Uterus (tissue), 4 donors: Measurements from ENCODE around the gene SRRM1. TPM values are rescaled to one million over a fixed set of nuclear protein-coding genes. Genes with fewer than 3 reads are reported as not detected.

Experiments used
- DNase-seq, 2 donors: peaks; one replicate each; pipeline ENCODE4 v3.0.0-alpha.2; 2019 to 2020
- H3K27ac ChIP-seq, 2 donors: fragments of 200-600 bp; sonication (generic); 1 replicate in 1 of 2; 2 replicates in 1 of 2; pipeline ENCODE4 v1.5.1; 2016 to 2018
- H3K27me3 ChIP-seq, 2 donors: fragments of 200-600 bp; sonication (generic); one replicate each; pipeline ENCODE4 v1.5.1; 2018 to 2019; ENCODE audit warnings: control low read depth in 1 of 2
- H3K36me3 ChIP-seq, 2 donors: fragments of 200-600 bp; sonication (generic); one replicate each; pipeline ENCODE4 v1.5.1; 2019; ENCODE audit warnings: control low read depth in 1 of 2
- H3K4me1 ChIP-seq, 2 donors: fragments of 200-600 bp; sonication (generic); one replicate each; pipeline ENCODE4 v1.5.1; 2018 to 2019; ENCODE audit warnings: control low read depth in 1 of 2
- H3K4me3 ChIP-seq, 2 donors: fragments of 200-600 bp; sonication (generic); 1 replicate in 1 of 2; 2 replicates in 1 of 2; pipeline ENCODE4 v1.5.1; 2018 to 2019; ENCODE audit warnings: mild to moderate bottlenecking in 1 of 2
- H3K9me3 ChIP-seq, 2 donors: fragments of 200-600 bp; sonication (generic); one replicate each; pipeline ENCODE4 v1.5.1; 2019; ENCODE audit warnings: control low read depth in 1 of 2
- CTCF ChIP-seq, 4 experiments: fragments of 200-600 bp in 2 of 4; fragments of 450-650 bp in 2 of 4; sonication (generic) in 2 of 4; IDR thresholded peaks; one replicate each; pipeline ENCODE4 v1.5.1; 2016 to 2019; ENCODE audit warnings: antibody characterized with exemption in 4 of 4, mild to moderate bottlenecking in 2 of 4, moderate library complexity in 1 of 4
- POLR2A ChIP-seq, 2 donors: fragments of 450-650 bp; IDR thresholded peaks; one replicate each; pipeline ENCODE4 v1.6.1; 2016; ENCODE audit warnings: antibody characterized with exemption in 2 of 2, mild to moderate bottlenecking in 1 of 2, moderate library complexity in 1 of 2
- intact Hi-C: fragments of 100-400 bp; cut with DNase I; formaldehyde crosslinking; loops from one replicate; pipeline ENCODE4 v1.15.1; 2023; ENCODE audit warnings: low total_unique reads
- total RNA-seq, 4 donors: library from RNA; depleted of rRNA in 3 of 4; stranded (reverse); fragments of >200 nt in 3 of 4; gene quantifications; one replicate each; pipeline versions ENCODE4 v1.1.0 to v1.2.4, GENCODE V29; 2014 to 2023
- donor health status: DM: yes; HTN: yes; CAD: no.

SRRM1 gene
- total RNA-seq, 4 donors from 2014 or later: 92.6 to 177 (median 129) TPM

- no peaks in the 10 kb centered on the region for H3K36me3 ChIP-seq
- no peak for DNase-seq
- H3K4me3 ChIP-seq: no peak overlapping the region
- H3K9me3 ChIP-seq: no peaks in the 10 kb centered on the region
- TF ChIP-seq CTCF (IDR thresholded peaks at IDR 0.05) (no peak), POLR2A (IDR thresholded peaks at IDR 0.05) (no peak)
- H3K27me3 ChIP-seq: no peaks in the 10 kb centered on the region
- intact Hi-C loops: no loop called here
- H3K4me1 ChIP-seq: no peaks in the 10 kb centered on the region
- no peak overlapping the region for H3K27ac ChIP-seq
These were observed 64.6 kb downstream of the SRRM1 start for GRCh38 chr1:24707687-24708086.

- no peaks in the 10 kb centered on the region for H3K9me3 ChIP-seq
- no peaks in the 10 kb centered on the region for H3K36me3 ChIP-seq
- H3K27ac ChIP-seq: no peak overlapping the region
- H3K27me3 ChIP-seq: no peaks in the 10 kb centered on the region
- H3K4me1 ChIP-seq: no peaks in the 10 kb centered on the region
- TF ChIP-seq POLR2A (IDR thresholded peaks at IDR 0.05) (no peak), CTCF (IDR thresholded peaks at IDR 0.05) (no peak)
- H3K4me3 ChIP-seq: no peak overlapping the region
- intact Hi-C loops: no loop called here
- no peak for DNase-seq
These were observed 65.8 kb downstream of the SRRM1 start for GRCh38 chr1:24708938-24709337.

DNA sequence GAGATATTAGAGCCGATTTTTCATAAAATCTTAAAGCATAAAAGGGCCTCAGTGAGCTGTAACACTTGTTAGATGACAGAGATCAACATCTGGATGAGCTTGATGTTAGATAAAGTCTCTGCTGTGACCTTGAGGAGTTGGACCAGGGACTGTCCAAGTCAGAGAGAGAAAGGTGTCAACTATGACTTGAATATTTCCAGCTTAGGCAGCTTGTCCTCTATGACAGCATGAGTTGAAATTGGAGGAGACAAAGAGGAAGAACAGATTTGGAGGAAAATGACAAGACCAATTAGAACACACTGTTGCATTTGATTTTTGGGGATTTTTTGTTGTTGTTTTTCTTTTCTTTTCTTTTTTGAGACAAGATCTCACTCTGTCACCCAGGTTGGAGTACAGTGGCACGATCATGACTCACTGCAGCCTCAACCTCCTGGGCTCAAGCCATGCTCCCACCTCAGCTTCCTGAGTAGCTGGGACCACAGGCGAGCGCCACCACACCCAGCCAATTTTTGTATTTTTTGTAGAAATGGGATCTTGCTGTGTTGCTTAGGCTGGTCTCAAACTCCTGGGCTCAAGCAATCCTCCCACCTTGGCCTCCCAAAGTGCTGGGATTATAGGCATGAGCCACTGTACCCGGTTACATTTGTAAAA lies 66.8 kb downstream of the SRRM1 start:
- DNase-seq: no peak
- Histone ChIP-seq H3K36me3 (no peaks in the 10 kb centered on the region), H3K27ac (peak overlapping the region in 1 of 2 donors; percentile 6), H3K4me1 (no peaks in the 10 kb centered on the region), H3K4me3 (no peak overlapping the region), H3K9me3 (no peaks in the 10 kb centered on the region), H3K27me3 (no peaks in the 10 kb centered on the region)
- TF ChIP-seq POLR2A (IDR thresholded peaks at IDR 0.05): no peak
- no peak for TF ChIP-seq CTCF (IDR thresholded peaks at IDR 0.05)
- intact Hi-C loops: no loop called here

DNA sequence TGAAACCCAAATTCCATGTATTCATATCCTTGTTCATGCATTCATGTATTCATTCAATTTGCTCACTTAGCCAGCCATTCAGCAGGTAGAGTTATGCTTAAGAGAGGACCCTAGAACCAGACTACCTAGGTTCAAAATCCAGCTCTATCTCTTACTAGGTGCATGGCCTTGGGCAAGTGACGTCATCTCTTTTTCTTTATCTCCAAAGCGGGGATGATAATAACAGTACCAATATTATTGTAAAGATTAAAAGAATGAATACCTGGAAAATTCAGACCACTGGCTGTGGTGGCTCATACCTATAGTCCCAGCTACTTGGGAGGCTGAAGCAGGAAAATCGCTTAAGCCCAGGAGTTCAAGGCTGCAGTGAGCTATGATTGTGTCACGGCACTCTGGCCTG lies 68.2 kb downstream of the SRRM1 start:
- no peaks in the 10 kb centered on the region for H3K36me3 ChIP-seq
- no peak for DNase-seq
- no peak overlapping the region for H3K4me3 ChIP-seq
- no peaks in the 10 kb centered on the region for H3K9me3 ChIP-seq
- H3K27ac ChIP-seq: no peak overlapping the region
- intact Hi-C loops: no loop called here
- H3K4me1 ChIP-seq: no peaks in the 10 kb centered on the region
- no peak for TF ChIP-seq POLR2A (IDR thresholded peaks at IDR 0.05)
- no peak for TF ChIP-seq CTCF (IDR thresholded peaks at IDR 0.05)
- no peaks in the 10 kb centered on the region for H3K27me3 ChIP-seq

DNA sequence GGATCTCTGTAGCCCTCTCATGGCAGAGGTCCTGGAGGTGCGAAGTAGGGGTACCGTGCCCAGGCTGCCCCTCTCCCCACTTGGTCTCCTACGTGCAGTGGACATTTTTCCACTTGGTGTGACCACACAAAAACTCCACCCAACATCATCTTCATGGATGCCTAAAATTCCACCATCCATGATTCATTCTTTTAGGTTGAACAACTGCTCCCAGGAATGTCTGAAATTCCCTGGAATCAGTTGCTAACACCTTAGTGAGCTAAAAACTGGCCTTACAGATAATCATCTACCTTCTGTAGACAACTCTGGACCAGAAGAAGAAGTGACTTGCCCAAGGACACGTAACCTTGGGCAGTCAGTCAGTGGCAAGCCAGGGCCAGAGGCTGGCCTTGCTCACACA lies 70.1 kb downstream of the SRRM1 start:
- Histone ChIP-seq H3K27ac (no peak overlapping the region), H3K4me3 (no peak overlapping the region), H3K36me3 (no peaks in the 10 kb centered on the region), H3K27me3 (no peaks in the 10 kb centered on the region), H3K4me1 (no peaks in the 10 kb centered on the region), H3K9me3 (no peaks in the 10 kb centered on the region)
- no peak for DNase-seq
- TF ChIP-seq CTCF (IDR thresholded peaks at IDR 0.05): no peak
- TF ChIP-seq POLR2A (IDR thresholded peaks at IDR 0.05): no peak
- intact Hi-C loops: no loop called here
